Measurements from ENCODE around the gene POP4.
"Not testable (repeated sequence)": the region's sequence is repeated elsewhere in the genome, so short reads cannot be mapped to it uniquely, and the experiment has no call there.

Gene POP4

DNA sequence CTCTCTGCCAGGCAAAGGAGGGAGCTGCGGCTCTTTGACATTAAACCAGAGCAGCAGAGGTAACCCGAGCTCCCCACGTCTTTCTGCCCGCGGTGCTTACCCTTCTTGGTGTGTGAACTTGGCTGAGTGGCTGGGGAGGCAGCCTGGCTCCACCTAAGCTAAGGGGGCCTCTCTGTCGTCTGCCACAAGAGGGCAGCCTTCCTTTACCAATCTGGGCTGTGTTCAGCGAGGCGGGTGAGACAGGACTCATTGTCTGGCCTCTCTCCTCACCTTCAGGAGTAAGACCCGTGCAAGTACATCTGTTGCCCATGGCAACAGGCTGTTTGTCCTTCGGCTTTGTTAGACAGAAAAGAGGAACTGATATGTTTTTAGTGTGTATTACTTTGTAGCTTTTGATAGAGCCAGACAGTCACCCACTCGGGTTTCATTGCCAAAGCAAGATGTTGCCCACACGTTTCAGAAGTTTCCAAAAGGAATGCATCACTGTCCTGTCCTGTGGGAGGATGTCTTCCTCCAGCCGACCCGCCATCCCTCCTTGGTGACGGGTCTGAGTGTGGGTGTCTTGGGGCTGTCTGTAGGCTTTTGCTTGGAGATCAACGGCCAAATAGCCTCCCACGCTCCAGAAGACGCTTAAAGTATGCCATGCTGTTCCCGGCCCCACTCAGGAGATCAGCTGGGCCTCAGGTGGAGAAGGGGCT, 4.6 kb downstream of the POP4 start:
- peak; percentile 64 to 84 for DNase-seq (ENCODE audit: low read depth in 1 of 2, low spot score in 1 of 2)

GRCh38 chr19:29612121-29612520, 6.0 kb downstream of the POP4 start:
- DNase-seq (ENCODE audit: low read depth in 1 of 2, low spot score in 1 of 2): no peak

GRCh38 chr19:29612801-29613595, 6.9 kb downstream of the POP4 start:
- DNase-seq (ENCODE audit: low read depth in 1 of 2, low spot score in 1 of 2): no peak

GRCh38 chr19:29614046-29614445, 8.0 kb downstream of the POP4 start:
- DNase-seq (ENCODE audit: low read depth in 1 of 2, low spot score in 1 of 2): no peak

GRCh38 chr19:29614780-29615179, 8.7 kb downstream of the POP4 start:
- DNase-seq (ENCODE audit: low read depth in 1 of 2, low spot score in 1 of 2): no peak

GRCh38 chr19:29615891-29616425, 9.9 kb downstream of the POP4 start:
- DNase-seq (ENCODE audit: low read depth in 1 of 2, low spot score in 1 of 2): no peak

DNA sequence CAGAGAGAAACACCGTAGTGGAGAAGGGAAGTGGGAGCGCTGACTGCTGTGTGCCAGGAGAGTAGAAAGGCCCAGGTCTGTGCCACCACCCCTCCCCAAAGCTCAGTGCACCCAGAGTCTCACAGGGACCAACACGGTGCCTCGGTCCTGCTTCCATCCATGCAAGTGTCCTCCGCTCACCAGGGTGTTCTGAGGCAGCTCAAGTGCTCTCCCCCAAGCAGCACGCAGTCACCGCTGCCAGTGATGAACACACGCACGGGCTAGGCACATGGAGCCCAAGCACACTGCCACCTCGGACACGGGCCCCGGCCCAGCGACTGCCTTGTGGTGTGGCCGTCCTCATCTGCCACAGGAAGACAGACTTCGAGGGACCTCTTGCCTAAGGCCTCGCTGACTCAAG, 10.5 kb downstream of the POP4 start:
- no peak for DNase-seq (ENCODE audit: low read depth in 1 of 2, low spot score in 1 of 2)

DNA sequence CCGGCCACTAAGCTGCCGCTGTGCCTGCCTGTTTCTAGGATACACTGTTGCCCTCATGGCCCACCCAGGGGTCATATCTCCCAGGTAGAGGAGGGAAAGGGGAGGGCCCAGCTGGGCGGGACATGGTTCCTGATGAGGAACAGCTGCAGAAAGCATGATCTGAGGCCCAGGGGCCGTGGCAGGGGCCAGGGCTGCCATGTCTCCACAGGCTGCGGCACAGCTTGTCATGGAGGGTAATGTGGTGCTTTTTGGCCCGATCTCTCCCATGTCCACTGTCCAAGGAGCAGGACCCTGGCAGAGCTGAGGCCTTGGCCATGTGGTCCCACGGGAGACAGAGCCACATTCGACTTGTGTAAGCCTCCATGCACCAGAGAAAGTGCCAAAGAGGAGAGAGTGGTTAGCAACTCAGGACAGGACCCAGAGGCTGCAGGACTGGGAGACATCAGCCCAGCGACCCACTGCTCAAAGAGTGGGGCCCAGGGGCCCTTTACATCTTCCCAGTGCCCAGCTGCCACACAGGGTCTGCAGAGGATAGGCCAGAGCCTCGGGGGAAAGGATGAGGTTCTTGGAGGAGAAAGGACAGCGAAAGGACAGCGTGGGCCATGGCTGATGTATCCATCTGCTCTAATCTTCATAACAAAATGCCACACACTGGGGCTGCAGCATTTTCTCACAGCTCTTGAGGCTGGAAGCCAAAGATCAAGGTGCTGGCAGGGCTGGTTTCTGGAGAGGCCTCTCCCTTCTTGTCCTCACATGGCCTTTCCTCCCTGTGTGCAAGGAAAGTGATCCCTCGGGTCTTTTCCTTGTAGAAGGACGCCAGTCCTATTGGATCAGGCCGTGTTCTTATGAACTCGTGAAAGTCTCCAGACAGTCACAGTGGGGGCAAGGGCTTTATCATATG, 11.5 kb downstream of the POP4 start:
- no peak for DNase-seq (ENCODE audit: low read depth in 1 of 2, low spot score in 1 of 2)

DNA sequence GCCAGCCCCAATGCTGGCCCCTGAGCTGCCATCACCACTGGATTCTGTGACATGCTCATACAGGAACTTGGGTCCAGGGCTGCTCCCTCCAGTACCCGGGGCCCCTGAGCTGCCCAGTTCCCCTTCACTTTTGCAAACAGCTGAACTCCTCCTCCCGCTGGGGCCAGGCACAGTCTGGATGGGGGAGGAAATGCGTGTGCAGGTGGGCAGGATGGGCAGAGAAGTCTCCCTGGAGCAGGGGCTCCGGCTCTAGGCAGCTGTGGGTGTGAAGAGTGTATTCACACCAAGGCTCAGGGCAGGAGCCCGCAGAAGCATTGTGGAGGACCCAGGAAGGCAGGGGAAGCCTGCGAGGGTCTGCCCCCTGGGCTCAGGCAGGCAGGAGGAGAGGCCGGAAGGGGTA, 12.4 kb downstream of the POP4 start:
- DNase-seq (ENCODE audit: low read depth in 1 of 2, low spot score in 1 of 2): no peak

- no peak for DNase-seq (ENCODE audit: low read depth in 1 of 2, low spot score in 1 of 2)
These were observed 12.8 kb downstream of the POP4 start for GRCh38 chr19:29618871-29619270.

DNA sequence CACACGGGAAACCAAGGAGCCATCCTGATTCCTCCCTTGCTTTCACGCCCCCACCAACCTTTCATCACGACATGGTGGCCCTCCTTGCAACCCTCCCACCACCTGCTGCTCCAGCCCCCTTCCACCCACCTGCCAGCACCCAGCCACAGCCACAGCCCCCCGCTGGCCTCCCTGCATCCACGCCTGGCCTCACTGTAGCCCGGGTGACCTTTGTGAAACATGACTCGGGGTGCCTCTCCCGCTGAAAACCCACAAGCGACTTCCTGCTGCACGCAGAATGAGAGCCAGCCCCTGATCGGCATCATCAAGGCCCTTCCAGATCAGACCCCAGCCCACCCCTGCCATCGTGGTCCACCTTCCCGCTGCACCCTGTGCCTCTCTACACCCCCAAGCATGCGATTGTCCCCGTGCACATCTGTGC, 14.9 kb downstream of the POP4 start:
- peak in 1 of 2 donors; percentile 33 for DNase-seq (ENCODE audit: low read depth in 1 of 2, low spot score in 1 of 2)

DNA sequence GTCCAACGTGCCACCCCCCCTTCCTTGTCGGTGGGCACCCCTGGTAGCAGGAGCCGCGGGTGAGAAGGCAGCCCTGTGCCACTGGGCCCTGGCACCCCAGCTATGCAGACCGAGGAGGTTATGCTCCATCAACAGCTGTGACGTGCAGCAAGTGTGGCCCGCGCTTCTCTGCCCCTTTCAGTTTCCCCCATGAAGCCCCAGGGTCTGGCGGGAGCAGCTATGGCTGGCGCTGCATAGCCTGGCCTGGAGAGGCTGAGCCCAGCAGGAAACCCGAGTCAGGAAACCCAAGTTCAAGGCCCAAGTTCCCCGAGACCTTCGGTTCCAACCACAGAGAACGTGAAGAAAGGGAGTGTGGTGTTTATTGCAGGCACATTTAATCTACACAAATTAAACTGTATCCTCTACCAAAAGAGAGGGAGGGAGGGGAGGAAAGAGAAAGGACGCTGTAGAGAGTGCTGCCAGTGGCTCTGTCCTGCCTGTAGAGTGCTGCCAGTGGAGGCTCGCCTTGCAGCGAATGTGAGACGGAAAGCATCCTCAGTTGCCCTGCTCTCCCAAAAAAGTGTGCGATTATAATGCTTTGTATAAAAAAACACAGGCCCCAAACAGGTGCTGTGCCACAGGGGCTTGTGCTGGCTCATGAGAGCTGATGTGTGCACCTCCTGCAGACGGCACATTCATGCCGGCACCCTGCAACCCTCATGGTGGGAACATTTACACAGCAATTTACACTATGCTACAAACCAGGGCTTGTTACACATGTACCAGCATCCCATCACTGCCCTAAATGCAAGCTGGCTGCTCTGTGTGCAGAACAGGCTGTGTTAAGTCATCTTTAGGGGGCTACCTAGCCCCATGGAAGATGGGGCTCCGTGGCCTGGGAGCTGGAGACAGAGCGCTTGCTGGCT, 16.3 kb downstream of the POP4 start:
- DNase-seq (ENCODE audit: low read depth in 1 of 2, low spot score in 1 of 2): no peak

GRCh38 chr19:29623726-29624488, 17.8 kb downstream of the POP4 start:
- no peak for DNase-seq (ENCODE audit: low read depth in 1 of 2, low spot score in 1 of 2)

DNA sequence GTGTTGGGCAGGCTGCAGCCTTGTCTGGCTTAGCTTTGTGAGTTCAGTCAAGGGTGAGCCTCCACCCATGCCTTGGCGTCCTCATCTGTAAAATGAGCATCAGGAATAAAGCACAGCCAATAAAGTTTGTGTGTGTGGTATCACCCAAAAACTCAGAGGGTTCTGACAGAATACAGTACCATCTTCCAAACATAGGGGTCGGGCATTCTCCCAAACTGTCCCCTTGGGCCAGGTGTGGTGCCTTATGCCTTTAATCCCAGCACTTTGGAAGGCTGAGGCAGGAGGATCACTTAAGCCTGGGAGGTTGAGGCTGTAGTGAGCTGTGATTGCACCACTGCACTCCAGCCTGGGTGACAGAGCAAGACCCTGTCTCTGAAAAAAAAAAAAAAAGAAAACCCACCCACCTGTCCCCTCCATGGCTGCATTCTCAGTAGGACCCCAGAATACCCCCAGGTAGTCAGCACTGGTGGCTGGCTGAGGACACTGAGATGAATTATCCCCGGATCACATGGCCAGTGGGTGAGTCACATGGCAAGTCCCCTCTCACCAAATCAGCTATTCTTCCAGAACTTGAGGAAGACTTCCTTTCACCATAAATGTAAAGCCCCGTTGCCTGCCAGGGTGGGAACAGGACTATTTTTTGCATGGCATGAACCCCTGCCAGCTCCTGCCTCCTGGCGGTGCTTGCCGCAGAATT, 18.6 kb downstream of the POP4 start:
- DNase-seq (ENCODE audit: low read depth in 1 of 2, low spot score in 1 of 2): no peak

- no peak for DNase-seq (ENCODE audit: low read depth in 1 of 2, low spot score in 1 of 2)
These were observed 19.1 kb downstream of the POP4 start for GRCh38 chr19:29625186-29625651.

- no peak for DNase-seq (ENCODE audit: low read depth in 1 of 2, low spot score in 1 of 2)
These were observed 20.3 kb downstream of the POP4 start for GRCh38 chr19:29626386-29626785.

- not testable (repeated sequence) for DNase-seq (ENCODE audit: low read depth in 1 of 2, low spot score in 1 of 2)
These were observed 20.7 kb downstream of the POP4 start for GRCh38 chr19:29626832-29627231.

DNA sequence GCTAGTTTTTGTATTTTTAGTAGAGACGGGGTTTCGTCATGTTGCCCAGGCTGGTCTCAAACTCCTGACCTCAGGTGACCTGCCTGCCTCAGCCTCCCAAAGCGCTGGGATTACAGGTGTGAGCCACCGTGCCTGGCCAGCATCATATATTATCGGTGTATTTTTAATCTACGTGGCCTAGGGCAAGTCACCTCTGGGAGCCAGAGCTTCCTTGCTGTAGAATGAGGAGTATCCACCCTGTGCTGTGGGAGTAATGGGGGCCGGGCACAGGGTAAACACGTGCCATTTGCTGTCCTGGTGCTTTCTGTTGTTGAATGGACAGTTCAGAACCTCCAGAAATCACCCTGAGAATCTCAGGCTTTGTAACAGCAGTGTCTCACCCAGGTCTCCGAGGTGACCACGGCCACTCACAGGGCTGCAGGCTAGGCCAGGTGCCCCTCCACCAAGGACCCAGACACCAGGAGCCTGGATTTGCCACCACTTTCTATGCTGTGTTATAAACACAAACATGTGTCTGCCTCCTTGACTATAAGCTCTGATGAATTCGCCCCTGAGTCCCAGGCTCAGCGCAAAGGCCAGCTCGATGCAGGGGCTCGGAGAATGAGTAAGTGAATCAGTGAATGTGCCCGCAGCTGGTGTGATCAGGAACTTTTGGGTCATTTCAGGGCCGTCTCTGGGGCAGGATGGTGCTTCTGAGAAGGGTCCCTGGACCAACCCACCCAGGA, 22.7 kb downstream of the POP4 start:
- no peak for DNase-seq (ENCODE audit: low read depth in 1 of 2, low spot score in 1 of 2)

All from activated CD4-positive, alpha-beta T cell treated with anti-CD3 and anti-CD28 coated beads, Interleukin-2, amount 50 U/mL, for 24 hours (primary cell).